NCI-H2029 treated with DMSO at 0.1 percent for 48 hours (cell line): ENCODE data around the gene C22orf39.
A peak's percentile ranks its signal among the peaks of the same experiment; 100 is the strongest.

Experiments
- DNase-seq: peaks from one replicate; lab custom pipeline; 2025; lab: John Stamatoyannopoulos, UW

Gene C22orf39, protein sequence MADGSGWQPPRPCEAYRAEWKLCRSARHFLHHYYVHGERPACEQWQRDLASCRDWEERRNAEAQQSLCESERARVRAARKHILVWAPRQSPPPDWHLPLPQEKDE

DNA sequence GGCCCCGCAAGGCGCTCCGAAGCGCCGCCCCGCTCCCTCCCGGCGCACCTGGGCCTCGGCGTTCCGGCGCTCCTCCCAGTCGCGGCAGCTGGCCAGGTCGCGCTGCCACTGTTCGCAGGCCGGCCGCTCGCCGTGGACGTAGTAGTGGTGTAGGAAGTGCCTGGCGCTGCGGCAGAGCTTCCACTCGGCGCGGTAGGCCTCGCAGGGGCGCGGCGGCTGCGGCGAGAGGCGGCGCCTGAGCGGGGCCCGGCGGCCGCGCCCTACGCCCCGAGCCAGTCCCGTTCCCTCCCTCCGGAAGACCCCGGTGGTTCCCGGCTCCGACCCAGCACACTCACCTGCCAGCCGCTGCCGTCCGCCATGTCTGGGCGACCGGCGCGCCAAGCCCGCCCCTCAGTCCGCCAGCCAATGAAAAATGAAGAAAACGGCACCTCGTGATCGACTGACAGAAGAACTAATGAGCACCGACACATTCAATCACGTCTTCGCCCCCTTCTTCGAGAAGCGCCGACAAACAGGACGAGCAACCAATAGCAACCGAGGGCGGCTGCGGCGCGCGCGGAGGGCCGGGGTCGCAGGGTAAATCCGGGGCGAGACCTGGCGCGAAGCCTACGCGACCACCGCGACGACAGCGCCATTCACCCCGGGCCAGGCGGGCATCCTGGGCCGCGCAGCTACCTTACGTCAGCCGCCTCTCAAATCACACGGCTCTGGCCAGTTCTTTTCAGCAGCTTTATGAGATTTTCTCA lies at the start of gene C22orf39:
TSS of gene C22orf39 (minus strand) at position 382 of the 746 bp plus-strand sequence. CDS start at position 359, 23 bp downstream.
- DNase-seq, result peak; percentile 54

- no peak for DNase-seq
Measured at GRCh38 chr22:19497245-19497644, 49.7 kb upstream of the C22orf39 start.

- no peak for DNase-seq
Measured at GRCh38 chr22:19496324-19496630, 48.8 kb upstream of the C22orf39 start.

DNA sequence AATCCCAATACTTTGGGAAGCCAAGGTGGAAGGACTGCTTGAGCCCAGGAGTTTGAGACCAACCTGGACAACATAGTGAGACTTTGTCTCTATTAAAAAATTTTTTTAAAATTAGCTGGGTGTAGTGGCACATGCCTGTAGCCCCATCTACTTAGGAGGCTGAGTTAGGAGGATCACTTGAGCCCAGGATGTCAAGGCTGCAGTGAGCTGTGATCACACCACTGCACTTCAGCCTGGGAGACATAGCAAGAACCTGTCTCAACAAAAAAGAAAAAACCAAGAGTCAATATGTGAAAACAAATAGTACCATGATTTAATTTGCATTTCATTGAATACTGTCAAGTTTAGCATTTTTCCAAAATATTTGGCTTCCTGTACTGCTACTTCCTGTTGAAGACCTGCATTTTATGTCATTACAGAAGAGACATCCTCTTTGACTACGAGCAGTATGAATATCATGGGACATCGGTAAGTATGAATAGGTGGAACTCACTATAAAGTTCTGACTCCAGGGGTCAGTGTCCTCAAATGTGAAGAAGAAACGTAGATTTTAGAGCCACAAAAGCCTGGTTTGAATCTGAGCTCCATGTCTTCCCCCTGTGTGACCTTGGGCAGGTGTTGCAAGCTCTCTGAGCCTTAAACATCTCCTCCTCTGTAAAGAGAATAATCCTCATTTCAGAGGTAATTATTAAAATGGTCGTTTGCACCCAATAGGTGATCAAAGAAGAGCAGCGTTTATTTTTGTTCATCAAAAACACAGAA lies 48.2 kb upstream of the C22orf39 start:
- DNase-seq, result no peak

DNA sequence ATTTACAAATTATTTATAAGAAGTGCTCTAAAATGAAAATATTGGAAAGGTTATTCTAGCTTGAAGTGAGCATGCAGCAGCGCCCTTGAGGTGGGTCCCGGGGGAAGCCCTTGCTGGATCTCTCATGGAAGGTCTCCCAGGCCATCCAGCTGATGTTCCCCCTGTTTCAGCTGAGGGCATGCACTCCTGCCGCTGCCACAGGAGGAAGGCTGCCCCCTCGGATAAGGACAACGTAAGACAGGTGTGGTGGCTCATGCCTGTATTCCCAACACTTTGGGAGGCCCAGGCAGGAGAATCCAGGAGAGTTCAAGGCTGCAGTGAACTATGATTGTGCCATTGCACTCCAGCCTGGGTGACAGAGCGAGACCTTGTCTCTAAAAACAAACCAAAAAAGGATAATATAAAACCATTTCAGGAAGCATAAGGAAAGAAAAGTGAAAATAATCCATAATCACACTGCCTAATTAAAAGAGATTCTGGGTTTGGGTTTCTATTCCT lies 47.2 kb upstream of the C22orf39 start:
- DNase-seq, result no peak

DNA sequence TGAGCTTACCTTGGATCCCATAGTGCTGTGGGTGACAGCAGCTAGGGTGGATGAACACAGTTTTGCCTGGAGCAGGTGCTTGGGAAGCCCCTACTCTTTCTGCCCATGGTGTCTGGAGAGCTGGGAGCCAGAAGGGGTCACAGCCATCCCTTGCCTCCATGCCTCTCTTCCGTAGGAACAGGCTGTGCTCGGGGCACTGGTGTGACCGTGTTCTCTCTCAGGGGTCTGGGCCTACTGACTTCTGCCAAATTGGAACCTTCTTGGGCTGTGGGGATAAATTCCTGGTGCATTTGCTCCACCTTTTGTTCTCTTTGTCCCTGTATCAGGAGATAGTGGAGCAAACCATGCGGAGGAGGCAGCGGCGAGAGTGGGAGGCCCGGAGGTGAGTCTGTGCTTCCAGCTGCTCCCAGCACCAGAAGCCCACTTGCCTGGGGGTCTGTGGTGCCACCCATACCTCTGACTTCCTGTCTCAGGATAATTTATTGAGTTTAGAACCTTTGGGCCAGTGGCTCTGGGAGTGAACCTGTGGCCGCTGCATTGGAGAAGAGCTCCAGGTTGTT lies 46.6 kb upstream of the C22orf39 start:
- DNase-seq, result no peak

GRCh38 chr22:19492504-19493174 lies 45.1 kb upstream of the C22orf39 start:
- DNase-seq, result no peak

DNA sequence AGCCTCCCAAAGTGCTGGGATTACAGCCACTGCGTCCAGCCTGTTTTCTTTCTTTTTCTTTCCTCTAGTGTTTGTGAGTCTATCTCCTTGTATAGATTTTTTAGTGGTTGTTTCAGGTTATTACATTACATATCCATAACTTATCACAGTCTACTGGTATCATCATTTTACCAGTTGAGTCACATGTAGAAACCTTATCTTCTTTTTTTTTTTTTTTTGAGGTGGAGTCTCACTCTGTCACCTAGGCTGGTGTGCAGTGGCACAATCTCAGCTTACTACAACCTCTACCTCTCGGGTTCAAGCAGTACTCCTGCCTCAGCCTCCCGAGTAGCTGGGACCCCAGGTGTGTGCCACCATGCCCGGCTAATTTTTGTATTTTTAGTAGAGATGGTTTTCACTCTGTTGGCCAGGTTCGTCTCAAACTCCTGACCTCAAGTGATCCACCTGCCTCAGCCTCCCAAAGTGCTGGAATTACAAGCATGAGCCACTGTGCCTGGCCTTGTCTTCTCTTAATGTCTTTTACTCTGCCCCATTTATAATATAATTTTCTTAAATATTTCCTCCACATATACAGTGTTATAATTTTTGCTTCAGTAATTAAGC lies 43.2 kb upstream of the C22orf39 start:
- DNase-seq, result no peak

DNA sequence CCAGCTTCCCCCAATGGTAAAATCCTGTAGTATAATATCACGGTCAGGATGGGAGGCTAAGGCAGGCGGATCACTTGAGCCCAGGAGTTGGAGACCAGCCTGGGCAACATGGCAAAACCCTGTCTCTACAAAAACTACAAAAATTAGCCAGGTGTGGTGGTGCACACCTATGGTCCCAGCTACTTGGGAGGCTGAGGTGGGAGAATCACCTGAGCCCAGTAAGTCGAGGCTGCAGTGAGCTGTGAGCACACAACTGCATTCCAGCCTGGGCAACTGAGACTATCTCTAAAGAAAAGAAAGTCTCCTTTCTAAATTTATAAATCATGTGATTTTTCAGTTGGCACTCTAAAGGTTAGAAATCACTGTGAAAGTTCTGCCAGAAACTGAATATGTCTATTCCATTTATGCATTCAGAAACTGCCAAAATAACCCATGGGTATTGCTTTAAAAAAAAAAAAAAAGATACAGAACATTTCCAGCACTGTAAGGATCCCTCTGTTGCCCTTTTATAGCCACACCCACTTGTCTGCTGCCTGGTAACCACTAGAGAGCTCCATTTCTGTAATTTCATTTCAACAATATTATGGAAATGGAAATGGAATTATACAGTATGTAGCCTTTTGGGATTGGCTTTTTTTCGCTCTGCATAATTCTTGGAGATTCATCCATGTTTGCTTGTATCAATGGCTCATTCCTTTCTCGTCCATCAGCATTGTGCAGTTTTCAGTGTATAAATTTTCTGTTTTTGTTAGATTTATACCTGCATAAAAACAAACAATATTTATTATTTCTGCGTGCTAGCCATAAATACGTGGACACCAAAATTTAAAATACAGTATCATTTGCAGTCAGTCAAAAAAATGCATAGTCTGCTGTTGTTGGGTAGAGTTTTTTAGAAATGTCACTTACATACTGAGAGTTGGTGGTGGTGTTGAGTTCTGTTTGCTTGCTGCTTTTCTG lies 41.7 kb upstream of the C22orf39 start:
- no peak for DNase-seq

DNA sequence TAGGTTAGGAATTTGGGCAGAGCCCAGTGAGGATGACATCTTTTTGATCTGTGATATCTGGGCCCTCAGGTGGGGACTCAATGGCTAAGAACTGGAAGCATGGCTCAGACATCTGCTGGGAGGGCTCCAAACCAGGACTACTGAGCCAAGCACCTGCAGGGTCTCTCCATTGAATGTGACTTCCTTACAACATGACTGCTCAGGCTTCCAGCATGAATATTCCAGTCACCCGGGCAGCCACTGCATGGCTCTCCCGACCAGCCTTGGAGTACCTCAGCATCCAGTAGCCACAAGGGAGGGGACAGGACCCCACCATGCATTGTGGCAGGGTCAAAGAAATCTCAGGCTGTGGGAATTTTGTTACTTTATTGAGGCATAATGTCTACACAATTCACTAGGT lies 40.8 kb upstream of the C22orf39 start:
- no peak for DNase-seq

DNA sequence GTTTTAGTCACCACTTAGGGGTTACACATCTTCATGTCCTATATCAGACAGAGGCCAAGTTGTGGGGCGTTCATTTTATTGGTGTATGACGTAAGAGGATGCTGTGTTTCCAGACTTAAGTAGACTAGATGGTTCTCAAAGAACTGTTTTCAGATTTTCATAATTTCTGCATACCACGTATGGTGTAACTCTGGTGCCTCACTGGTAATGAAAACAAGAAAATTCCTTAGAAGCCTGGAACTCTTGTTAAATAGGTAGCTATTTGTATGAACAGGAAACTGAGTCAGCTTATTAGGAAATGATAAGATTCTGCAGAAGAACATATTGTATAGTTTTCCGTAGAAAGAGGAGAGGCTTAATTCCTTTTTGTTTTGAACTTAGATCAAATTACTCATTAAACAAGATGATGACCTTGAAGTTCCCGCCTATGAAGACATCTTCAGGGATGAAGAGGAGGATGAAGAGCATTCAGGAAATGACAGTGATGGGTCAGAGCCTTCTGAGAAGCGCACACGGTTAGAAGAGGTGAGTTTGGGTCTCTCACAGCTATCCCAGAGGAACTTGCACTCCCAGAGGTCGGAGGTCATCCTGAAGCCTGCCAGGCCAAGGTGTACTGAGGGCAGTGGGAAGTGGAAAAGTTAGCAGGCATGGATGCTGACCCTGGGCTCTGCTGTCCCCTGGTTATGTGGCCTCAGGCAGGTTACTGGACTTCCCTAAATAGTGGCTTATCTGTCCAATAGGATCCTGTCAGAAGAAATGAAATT lies 36.2 kb upstream of the C22orf39 start:
- no peak for DNase-seq

- DNase-seq, result no peak
Measured at GRCh38 chr22:19482297-19482696, 34.8 kb upstream of the C22orf39 start.

DNA sequence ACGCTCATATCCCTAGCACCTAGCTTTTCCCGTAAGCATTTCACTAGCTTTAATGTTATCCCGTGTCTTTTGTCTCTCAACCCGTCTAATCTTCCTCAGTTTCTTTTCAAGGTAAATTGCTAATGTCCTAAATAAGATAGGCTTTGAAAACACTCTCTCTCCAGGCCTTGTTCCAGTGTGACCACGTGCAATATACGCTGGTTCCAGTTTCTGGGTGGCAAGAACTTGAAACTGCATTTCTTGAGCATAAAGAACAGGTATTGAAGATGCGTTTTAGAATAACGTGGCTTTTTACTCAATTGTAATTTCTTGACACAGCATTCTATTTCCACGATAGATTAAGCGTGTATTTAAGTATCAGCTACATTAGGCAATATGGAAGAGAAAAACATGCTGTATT lies 33.3 kb upstream of the C22orf39 start:
- no peak for DNase-seq

DNA sequence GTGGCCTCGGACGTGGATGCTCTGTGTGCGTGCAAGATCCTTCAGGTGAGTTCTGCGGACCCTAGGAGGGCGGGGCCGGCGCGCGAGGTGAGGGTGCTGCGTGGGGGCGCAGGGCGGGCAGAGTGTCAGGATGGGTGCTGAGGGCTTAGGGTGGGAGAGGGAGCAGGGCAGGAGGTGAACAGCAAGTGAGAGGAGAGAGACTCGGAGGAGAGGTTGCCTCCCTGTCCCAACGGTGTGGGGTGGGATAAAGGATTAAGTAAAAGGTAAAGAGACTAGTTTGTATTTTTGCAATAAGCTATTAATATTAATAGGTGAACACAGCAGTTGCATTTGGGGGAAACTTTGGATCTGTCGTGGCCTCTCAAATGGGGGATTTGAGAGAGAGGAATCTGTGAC lies 32.7 kb upstream of the C22orf39 start:
- DNase-seq, result no peak

DNA sequence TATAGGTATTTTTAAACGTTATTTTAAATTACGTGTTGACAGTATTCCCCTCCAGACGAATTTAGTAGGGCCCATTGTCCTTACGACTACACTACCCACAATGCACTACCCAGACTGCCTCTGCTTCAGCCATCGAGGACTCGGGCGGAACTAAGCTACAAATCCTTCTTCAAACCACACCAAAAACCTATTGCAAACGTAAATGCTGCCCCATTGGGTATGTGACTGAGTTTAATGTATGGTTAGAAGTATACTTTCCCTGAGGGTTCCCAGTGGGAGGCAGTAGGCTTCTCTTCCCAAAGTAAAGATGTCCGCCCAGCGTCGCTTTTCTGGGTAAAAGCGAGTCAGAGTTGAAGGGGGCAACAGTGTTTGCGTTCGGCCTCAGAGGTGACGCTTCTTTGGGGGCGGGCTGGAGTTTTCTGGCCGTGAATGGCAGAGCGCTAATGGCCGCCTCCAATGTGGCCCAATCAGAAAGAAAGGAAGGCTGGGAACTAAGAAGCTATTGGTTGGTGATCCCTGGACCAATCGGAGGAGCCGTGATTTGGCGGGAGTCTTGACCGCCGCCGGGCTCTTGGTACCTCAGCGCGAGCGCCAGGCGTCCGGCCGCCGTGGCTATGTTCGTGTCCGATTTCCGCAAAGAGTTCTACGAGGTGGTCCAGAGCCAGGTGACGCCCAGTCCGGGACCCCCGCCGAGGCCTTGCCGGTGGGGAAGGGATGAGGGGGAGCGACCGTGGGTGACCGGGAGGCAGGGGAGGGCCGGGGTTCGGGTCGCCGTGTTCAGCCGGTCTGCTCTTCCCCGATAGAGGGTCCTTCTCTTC lies 32.1 kb upstream of the C22orf39 start, which contains the start of gene CDC45:
TSS of gene CDC45 (plus strand) at position 566 of the 818 bp plus-strand sequence. CDS start at position 615, 49 bp downstream.
- DNase-seq, result peak; percentile 98

GRCh38 chr22:19478901-19479354 lies 31.4 kb upstream of the C22orf39 start, which contains the start of gene UFD1:
Gene UFD1, minus strand, starts transcription at chr22:19479193. Its CDS starts 108 bp downstream, at chr22:19479085.
- DNase-seq, result peak; percentile 76

DNA sequence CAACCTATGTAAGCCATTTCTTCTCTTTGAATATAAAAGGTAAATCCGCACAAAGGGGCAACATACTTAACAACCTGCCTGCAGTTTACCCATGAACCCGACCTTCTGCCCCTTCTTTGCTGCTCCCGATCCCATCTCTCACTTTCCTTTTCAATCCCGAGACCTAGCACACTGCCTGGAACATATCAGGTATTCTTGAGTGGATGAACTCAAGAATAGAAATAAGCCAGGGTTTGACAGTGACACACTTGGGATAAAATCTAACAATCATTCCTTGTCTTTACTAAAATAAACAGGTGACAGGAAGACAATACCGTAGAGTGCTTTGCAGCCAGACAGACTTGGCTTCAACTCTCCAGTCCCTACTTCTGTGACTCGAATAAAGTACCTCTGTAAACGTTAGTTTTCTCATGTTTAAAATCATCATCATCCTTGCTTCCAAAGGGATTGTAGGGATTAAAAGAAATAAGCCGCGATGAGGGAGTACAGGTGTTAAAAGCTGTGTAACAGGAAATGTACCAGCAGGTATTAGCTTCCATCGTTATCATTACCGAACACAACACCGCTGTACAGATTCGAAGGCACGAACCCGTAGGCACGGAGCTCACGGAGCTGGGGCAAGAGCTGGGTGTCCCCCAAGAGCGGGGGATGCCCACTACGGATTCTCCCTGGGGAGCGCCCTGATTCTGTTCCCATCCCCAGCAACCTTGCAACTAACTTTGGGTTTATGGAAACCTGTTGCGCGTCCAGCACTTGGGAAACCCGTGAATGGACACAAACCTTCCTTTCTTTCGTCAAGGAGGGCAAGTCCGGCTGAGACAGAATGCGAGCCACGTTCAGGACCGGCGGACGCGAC lies 30.8 kb upstream of the C22orf39 start:
- DNase-seq, result no peak
